ENCODE results near the gene CCSER1.

Gene CCSER1

GRCh38 chr4:90128961-90129495 is 1.8 kb downstream of the CCSER1 start:
- DNase-seq (ENCODE audit: low read depth in 2 of 2), result no peak

DNA sequence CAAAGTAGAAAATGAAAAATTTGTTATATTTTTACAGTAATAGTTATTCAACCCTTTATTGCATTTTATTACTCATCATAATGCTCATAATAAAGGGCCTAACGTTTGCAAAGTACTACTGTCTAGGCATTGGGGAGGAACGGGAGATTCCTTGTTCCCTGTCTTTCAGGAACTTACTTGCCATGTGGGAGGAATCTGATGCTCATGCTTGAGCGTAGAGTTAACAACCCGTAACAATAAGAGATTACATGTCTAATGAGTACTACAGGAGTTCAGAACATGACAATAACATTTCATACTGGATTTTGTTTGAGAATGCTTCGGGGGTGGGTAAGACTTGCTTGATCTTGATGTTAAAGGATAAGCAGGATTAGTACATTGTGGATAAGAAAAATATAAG is 2.9 kb downstream of the CCSER1 start:
- DNase-seq (ENCODE audit: low read depth in 2 of 2), result no peak

DNA sequence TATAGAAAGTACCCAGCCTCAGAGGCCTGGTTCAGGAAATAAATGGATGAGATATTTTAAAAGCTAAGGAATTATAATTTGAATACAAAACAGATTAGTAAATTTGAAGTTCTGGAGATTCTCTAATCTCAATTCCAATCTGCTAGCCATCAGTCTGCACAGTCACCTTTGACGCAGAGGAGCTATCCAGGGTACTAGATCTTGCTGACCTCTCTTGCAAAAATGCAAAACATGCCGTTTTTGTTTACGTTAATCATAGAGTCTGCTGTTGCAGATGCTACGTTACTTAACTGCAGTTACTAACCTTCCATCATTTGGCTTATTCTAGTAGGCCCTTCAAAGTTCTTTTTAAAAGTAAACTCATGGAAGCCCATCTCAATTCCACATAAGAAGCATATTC is 10.4 kb downstream of the CCSER1 start:
- no peak for DNase-seq (ENCODE audit: low read depth in 2 of 2)

DNA sequence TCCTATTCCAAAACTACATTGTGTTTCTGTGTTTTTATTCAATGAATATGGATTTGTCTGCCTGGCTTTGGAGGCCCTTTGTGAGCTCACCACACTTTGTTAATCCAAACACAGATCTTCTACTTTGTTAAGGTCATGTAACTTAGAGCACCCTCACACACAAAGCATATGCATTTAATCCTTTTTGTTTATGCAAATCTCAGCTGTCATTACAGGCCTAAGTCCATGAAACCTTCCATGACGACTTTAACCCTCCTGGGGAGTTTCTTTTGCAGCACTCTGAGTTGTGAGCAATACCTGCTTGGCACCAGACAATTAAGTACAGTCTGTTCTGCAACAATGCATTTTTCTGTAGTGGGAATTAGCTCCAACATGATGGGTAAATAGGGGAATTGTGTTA is 14.9 kb downstream of the CCSER1 start:
- no peak for DNase-seq (ENCODE audit: low read depth in 2 of 2)

GRCh38 chr4:90145319-90145718 is 18.1 kb downstream of the CCSER1 start:
- no peak for DNase-seq (ENCODE audit: low read depth in 2 of 2)

DNA sequence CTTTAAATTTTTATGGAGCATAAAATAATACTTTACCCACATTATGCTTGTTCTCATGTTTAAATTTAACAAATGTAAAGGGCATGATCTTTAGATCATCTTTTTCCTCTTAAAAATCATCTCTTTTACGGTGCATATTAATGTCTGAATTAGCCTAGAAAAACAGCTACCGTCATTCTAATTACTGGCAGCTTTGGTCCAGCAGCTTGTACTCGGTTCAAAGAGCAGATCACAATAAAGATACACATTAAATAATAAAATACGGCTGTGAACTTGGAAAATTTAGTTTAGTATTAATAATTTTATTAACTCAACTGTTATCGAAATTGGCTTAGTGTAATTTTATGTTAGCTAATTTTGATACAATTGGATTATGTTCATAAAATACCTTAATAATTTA is 19.1 kb downstream of the CCSER1 start:
- DNase-seq (ENCODE audit: low read depth in 2 of 2), result no peak

- DNase-seq (ENCODE audit: low read depth in 2 of 2), result no peak
These were observed 21.5 kb downstream of the CCSER1 start for GRCh38 chr4:90148574-90149148.

GRCh38 chr4:90152024-90152423 is 24.8 kb downstream of the CCSER1 start:
- no peak for DNase-seq (ENCODE audit: low read depth in 2 of 2)

- DNase-seq (ENCODE audit: low read depth in 2 of 2), result no peak
These were observed 32.0 kb downstream of the CCSER1 start for GRCh38 chr4:90159193-90159592.

GRCh38 chr4:90160044-90160443 is 32.9 kb downstream of the CCSER1 start:
- no peak for DNase-seq (ENCODE audit: low read depth in 2 of 2)

DNA sequence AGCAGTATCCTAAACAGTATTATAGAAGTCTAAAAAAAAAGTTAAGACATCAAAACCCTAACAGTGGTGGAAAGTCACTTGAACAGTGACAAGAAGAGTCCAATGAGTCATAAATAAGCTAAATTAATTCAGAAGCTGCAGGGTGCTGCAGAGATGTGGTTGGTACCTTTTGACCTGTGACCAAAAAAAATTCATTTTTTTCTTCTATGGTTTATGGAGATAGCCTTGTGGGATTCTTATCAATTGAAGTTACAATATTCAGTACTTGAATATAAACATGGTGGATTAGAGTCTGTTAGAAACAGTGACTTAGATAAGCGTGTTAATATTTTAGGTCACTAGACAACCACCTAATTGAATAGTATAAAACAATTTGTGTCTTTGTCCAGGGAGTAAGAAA is 35.4 kb downstream of the CCSER1 start:
- no peak for DNase-seq (ENCODE audit: low read depth in 2 of 2)

GRCh38 chr4:90163872-90164271 is 36.7 kb downstream of the CCSER1 start:
- no peak for DNase-seq (ENCODE audit: low read depth in 2 of 2)

DNA sequence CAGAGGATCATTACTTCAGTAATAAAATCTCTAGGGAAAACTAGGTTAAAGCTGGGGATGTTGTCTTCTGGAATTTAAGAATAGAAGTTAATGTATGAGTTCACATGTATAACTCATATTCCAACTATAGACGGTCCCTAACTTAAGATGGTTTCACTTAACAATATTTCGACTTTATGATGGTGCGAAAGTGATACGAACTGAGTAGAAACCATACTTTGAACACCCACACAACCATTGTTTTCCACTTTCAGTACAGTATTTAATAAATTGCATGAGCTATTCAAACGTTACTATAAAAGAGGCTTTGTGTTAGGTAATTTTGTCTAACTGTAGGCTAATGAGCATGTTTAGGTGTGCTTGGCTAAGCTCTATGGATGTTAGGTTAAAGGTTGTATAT is 38.7 kb downstream of the CCSER1 start:
- no peak for DNase-seq (ENCODE audit: low read depth in 2 of 2)

DNA sequence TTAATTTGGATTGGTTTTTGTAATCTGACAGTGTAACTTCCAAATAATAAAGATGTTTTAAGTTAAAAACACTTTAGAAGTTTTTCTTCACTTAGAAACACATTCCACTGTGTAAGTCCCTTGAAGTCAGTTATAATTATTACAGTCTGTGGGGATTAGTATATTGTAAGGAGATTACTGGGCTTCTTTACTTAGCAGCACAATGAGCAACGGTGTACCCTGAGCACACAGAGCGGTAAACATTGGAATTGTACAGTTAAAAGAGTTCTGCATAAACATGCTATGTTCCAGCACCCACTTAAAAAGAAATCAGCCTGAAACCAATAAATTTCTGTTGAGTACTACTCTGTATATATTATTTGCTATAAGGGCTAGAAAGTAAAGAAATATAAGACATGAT is 44.3 kb downstream of the CCSER1 start:
- no peak for DNase-seq (ENCODE audit: low read depth in 2 of 2)

DNA sequence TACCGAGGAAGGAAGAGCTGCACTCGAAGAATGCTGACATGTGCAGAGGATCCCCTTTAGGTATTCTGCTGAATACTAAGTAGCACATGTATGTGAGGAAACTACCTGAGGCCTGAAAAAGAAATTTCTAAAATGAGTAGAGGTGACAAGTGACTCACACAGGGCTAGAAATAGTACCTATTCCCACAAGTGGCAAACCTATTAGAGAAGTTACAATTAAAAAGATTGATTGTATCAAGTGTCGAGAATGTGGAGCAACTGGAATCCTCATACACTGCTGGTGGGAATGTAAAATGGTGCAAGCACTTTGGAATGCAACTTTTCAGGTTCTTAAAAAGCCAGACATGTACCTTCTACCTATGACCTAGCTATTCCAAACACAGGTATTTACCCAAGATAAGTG is 47.4 kb downstream of the CCSER1 start:
- no peak for DNase-seq (ENCODE audit: low read depth in 2 of 2)

- DNase-seq (ENCODE audit: low read depth in 2 of 2), result no peak
These were observed 54.5 kb downstream of the CCSER1 start for GRCh38 chr4:90181644-90182043.

DNA sequence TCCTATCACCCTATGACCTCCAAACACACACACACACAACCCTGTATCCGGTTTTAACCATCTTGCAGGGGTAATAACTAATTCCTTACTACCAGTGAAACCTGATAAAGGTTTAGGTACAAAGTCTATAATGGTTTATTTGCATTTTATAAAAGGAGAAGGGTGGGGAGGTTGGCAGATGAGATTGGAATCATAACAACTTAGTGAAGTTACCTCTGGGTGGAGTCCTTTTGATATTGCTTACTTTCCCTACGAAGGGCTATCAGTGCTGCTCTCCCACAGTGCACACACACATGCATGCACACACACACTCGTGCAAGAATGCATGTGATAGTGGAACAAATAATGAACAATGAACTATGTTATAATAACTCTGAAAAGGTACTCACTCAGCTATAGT is 56.1 kb downstream of the CCSER1 start:
- no peak for DNase-seq (ENCODE audit: low read depth in 2 of 2)

DNA sequence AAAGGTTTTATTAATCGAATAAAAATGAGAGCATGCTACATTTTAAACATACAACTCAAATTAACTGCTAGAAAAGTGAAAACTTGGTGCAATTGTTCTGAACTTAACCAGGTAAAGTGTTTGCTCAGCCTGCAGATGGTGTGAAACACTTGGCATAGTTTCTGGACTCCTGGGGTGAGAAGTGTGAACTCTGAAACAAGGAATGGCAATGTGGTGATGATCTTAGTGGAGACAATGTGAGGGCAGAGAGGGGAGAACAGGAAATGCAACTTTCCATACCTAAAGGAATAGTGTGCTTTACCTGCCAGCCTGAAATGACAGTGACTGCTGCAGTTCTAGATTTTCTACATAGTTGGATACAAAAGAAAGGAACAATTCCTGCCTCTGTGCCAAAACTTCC is 57.4 kb downstream of the CCSER1 start:
- DNase-seq (ENCODE audit: low read depth in 2 of 2), result no peak

GRCh38 chr4:90185416-90185815 is 58.2 kb downstream of the CCSER1 start:
- no peak for DNase-seq (ENCODE audit: low read depth in 2 of 2)

- no peak for DNase-seq (ENCODE audit: low read depth in 2 of 2)
These were observed 59.0 kb downstream of the CCSER1 start for GRCh38 chr4:90186229-90186628.

DNA sequence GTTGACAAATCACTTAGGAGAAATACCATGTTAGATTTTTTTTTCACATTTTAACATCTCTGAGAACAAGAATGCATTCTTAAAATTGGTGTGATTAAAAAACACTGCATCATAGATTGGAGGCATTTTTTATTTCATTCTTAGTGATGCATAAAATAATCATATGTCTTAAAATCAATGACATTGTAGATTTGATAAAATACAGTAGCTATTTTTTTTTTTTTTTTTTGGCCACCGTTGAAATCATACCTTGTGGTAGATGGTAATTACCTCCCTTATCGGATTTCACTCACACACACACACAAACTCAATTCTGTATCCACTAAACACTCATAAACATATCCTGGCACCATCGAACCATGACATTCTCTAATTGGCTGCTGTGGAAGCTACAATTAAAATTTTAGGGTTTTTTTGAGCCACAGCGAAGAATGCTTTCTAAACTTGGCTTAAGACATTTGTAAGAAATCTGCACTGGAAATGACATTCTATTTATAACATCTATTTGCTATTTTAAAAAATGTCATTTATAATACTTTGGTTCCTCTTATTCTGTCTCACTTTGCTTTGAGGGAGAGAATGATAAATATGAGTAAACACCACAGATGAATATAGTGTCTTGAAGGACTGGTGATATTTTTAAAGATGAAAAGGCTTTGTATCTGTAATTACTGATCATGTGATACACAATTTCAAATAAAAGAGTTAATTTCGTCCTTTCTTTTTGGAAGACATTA is 60.1 kb downstream of the CCSER1 start:
- DNase-seq (ENCODE audit: low read depth in 2 of 2), result no peak

DNA sequence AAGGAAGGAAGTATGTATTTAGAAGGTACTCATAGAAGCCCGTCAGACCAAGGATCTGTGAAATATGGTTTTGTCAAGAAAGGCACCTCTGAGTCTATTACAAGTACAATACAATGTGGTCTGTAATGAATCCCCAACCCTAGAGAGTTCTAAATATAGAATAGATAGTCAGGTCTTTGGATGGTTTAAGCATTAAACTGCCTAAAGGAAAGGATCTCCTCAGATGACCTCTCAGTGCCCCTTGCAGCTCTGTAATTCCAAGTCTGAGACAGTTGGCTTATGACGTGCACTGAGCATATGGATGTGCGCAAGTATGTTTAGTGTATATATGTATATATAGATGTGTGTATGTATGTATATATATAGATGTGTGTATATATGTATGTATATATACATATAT is 62.0 kb downstream of the CCSER1 start:
- DNase-seq (ENCODE audit: low read depth in 2 of 2), result no peak

DNA sequence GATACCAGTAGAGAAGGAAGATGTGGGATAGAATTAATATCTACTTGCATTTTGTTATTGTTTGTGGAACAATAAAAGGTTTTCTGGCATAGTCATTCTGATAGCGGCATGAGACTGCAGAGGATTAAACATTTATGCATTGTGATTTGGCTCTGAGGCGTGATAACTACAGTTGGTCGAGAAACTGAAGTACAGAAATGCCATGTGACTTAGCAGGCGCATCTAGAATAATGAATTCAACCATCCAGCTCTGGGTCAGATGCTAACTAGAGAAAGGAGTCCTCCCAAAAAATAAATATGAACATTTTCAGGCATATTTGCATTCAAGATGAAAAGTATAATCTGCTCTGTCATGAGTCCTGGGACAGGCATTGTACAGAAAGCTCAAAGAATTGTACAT is 62.8 kb downstream of the CCSER1 start:
- DNase-seq (ENCODE audit: low read depth in 2 of 2), result no peak

- no peak for DNase-seq (ENCODE audit: low read depth in 2 of 2)
These were observed 63.3 kb downstream of the CCSER1 start for GRCh38 chr4:90190525-90190924.
